Left ventricle myocardium inferior (tissue), 1 donor: ENCODE data around the gene UQCC2. TPM values are rescaled to one million over a fixed set of nuclear protein-coding genes. Genes with fewer than 3 reads are reported as not detected.

Experiments used
- DNase-seq: peaks from one replicate; pipeline ENCODE4 v3.0.0-alpha.2; 2020
- H3K27ac ChIP-seq: fragments of 200-600 bp; replicated peaks from 2 replicates; pipeline ENCODE4 v1.8.0; 2021
- H3K27me3 ChIP-seq: fragments of 200-600 bp; 2 replicates; pipeline ENCODE4 v1.8.0; 2021; ENCODE audit warnings: low read depth
- H3K36me3 ChIP-seq: fragments of 200-600 bp; 2 replicates; pipeline ENCODE4 v1.8.0; 2021
- H3K4me1 ChIP-seq: fragments of 200-600 bp; 2 replicates; pipeline ENCODE4 v1.8.0; 2021
- H3K4me3 ChIP-seq: fragments of 200-600 bp; 2 replicates; pipeline ENCODE4 v1.8.0; 2021; ENCODE audit warnings: mild to moderate bottlenecking, moderate library complexity
- H3K9me3 ChIP-seq: fragments of 200-600 bp; replicated peaks from 2 replicates; pipeline ENCODE4 v1.8.0; 2021
- intact Hi-C: fragments of 100-400 bp; cut with micrococcal nuclease; formaldehyde crosslinking; loops from one replicate; pipeline ENCODE4 v1.11.0; 2022
- microRNA-seq: library from miRNA; unstranded; fragments of <30 nt; microRNA quantifications from one replicate; pipeline ENCODE4 v1.2.0, GENCODE V29; 2020
- total RNA-seq: library from RNA; stranded (reverse); fragmentation: NEBNext Ultra II Directional; extraction: Animal tissue kit (Norgen Biotek cat#: 25700); gene quantifications from one replicate; pipeline ENCODE4 v1.2.1, GENCODE V29; 2021
- TF ChIP-seq, protein P1 (sequence below): fragments of 200-600 bp; IDR thresholded peaks from 2 replicates; pipeline ENCODE4 v1.8.0; 2021; ENCODE audit warnings: antibody characterized with exemption, mild to moderate bottlenecking, borderline replicate concordance
- donor health status: DM: no; HTN: yes; CAD: no; lungs with severe emphysema.

Gene UQCC2
- total RNA-seq, 1 donor from 2014 or later = 199 TPM

- H3K4me3 ChIP-seq = no peak overlapping the region
- no peaks in the 10 kb centered on the region for H3K9me3 ChIP-seq
- H3K27me3 ChIP-seq = no peaks in the 10 kb centered on the region
- peaks cover 10% of the 10 kb centered on the region for H3K4me1 ChIP-seq
- no peak for DNase-seq
- H3K36me3 ChIP-seq = peaks cover 10% of the 10 kb centered on the region
- intact Hi-C loops = no loop called here
- TF ChIP-seq, protein P1, sequence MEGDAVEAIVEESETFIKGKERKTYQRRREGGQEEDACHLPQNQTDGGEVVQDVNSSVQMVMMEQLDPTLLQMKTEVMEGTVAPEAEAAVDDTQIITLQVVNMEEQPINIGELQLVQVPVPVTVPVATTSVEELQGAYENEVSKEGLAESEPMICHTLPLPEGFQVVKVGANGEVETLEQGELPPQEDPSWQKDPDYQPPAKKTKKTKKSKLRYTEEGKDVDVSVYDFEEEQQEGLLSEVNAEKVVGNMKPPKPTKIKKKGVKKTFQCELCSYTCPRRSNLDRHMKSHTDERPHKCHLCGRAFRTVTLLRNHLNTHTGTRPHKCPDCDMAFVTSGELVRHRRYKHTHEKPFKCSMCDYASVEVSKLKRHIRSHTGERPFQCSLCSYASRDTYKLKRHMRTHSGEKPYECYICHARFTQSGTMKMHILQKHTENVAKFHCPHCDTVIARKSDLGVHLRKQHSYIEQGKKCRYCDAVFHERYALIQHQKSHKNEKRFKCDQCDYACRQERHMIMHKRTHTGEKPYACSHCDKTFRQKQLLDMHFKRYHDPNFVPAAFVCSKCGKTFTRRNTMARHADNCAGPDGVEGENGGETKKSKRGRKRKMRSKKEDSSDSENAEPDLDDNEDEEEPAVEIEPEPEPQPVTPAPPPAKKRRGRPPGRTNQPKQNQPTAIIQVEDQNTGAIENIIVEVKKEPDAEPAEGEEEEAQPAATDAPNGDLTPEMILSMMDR = no peak
- peak overlapping the region; percentile 9 for H3K27ac ChIP-seq
These were observed 59.5 kb downstream of the UQCC2 start for GRCh38 chr6:33652002-33652401.

DNA sequence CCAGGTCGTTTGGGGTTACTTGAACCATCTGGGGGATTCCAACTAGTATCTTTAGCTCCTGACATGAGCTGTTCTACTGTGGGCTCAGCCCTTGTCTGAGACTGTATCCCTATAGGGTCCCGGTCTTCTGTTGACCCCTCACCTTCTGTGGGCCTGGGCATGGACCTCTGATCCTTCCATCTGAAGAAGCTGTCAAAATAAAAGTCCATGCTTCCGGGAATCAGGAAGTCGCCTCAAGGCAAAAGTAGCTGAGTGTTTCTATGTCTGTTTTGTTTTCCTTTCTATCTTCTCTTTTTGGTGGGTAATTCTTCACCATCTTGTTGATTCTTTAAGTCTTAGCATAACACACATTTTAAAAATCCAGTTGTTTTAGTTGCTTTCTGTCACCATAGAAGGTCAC lies 60.1 kb downstream of the UQCC2 start:
- Histone ChIP-seq H3K27ac (peak overlapping the region; percentile 9), H3K27me3 (no peaks in the 10 kb centered on the region), H3K4me1 (peaks cover 10% of the 10 kb centered on the region), H3K36me3 (peaks cover 10% of the 10 kb centered on the region), H3K4me3 (no peak overlapping the region), H3K9me3 (no peaks in the 10 kb centered on the region)
- intact Hi-C loops = no loop called here
- TF ChIP-seq, protein P1 = no peak
- no peak for DNase-seq

Small RNA genes lying within 50 kb of the gene (microRNA-seq; reads per million reads assigned to microRNA genes)
- 2.2 reads per million for gene MIR3934

Other genes starting within 250 kb of the UQCC2 start
- gene BAK1, start 131.4 kb downstream of the UQCC2 start, total RNA-seq = 19.7 TPM
- 5.6 TPM for gene ITPR3, start 90.4 kb downstream of the UQCC2 start, total RNA-seq
- gene IP6K3, start 35.2 kb upstream of the UQCC2 start, total RNA-seq = 42.0 TPM
- 22.2 TPM for gene LEMD2, start 77.4 kb upstream of the UQCC2 start, total RNA-seq
- gene MLN, start 92.3 kb upstream of the UQCC2 start, total RNA-seq = not detected